GM18526 (cell line): ENCODE data around the gene LAG3.

ENCODE experiments used
- POLR2A ChIP-seq: IDR thresholded peaks from 3 replicates; pipeline ENCODE4 v1.6.1; 2011; ENCODE audit not compliant: insufficient read length; ENCODE audit errors: extremely low read depth

LAG3 gene

DNA sequence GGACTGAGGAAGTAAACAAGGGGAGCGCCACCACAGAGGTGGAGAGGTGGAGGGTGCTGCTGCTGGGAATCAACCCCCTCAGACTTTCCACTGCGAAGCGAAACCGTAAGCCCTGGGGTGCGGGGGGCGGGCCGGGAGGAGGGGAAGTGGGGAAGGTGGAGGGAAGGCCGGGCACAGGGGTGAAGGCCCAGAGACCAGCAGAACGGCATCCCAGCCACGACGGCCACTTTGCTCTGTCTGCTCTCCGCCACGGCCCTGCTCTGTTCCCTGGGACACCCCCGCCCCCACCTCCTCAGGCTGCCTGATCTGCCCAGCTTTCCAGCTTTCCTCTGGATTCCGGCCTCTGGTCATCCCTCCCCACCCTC, at the start of gene LAG3:
Gene LAG3, plus strand, starts transcription at position 190 of the 365 bp plus-strand sequence. CDS start 333 bp downstream, outside the sequence.
- no peak for TF ChIP-seq POLR2A

GRCh38 chr12:6722863-6723262, 49.5 kb upstream of the LAG3 start:
- TF ChIP-seq POLR2A: no peak

DNA sequence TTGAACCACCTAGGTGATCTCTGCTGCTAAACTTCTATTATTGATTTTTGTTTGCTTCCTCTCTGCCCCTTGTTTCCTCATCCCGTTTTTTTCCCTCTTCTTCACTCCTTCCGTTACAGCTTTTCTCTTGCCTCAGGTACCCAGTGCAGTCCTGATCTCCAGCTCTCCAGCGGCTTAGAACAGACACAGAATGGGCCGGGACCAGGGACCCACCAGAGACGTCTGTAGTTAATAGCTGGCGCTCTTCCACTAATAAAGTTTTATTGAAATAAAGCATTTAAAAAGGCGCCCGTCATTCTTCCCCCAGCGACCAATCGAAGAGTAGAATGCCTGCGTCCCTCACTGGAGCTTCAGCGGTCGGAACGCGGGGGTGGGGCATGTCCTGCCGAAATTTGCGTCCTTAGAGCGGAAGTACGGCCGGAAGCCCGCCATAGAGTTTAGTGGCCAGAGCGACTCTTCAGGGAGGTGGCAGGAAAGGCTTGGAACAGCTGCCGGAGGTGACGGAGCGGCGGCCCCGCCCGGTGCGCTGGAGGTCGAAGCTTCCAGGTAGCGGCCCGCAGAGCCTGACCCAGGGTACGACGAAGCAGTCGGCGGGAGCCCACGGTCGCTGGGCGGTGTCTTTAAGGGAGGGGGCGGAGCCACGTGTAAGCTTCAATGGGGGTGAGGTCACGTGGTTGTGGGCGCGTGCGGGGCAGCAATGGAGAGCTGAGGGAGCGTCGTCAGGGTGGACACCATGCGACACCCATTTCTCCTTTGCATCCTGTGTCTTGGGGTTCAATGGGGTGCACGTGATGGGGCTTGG, 48.5 kb upstream of the LAG3 start, which contains the start of gene COPS7A:
Gene COPS7A, plus strand, starts transcription at position 440 of the 802 bp plus-strand sequence. CDS start 611 bp downstream, outside the sequence.
- TF ChIP-seq POLR2A: peak; percentile 71

- TF ChIP-seq POLR2A: no peak
These were observed 47.9 kb upstream of the LAG3 start for GRCh38 chr12:6724409-6724797.

- no peak for TF ChIP-seq POLR2A
These were observed 47.0 kb upstream of the LAG3 start for GRCh38 chr12:6725350-6725749.

- no peak for TF ChIP-seq POLR2A
These were observed 43.1 kb upstream of the LAG3 start for GRCh38 chr12:6729186-6729585.

DNA sequence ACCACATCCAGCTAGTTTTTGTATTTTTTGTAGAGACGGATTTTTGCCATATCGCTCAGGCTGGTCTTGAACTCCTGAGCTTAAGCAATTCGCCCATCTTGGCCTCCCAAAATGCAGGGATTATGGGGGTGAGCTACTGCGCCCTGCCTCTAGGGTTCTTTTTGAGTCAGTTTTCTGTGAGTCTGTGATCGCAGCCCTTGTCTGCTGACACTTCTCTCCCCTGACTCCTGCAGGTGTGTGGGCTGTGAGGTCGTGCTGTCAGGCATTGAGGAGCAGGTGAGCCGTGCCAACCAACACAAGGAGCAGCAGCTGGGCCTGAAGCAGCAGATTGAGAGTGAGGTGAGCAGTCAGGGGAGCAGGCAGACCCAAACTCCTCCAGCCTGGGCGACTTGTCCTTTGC, 42.2 kb upstream of the LAG3 start:
- TF ChIP-seq POLR2A: no peak

- no peak for TF ChIP-seq POLR2A
These were observed 37.6 kb upstream of the LAG3 start for GRCh38 chr12:6734506-6735387.

DNA sequence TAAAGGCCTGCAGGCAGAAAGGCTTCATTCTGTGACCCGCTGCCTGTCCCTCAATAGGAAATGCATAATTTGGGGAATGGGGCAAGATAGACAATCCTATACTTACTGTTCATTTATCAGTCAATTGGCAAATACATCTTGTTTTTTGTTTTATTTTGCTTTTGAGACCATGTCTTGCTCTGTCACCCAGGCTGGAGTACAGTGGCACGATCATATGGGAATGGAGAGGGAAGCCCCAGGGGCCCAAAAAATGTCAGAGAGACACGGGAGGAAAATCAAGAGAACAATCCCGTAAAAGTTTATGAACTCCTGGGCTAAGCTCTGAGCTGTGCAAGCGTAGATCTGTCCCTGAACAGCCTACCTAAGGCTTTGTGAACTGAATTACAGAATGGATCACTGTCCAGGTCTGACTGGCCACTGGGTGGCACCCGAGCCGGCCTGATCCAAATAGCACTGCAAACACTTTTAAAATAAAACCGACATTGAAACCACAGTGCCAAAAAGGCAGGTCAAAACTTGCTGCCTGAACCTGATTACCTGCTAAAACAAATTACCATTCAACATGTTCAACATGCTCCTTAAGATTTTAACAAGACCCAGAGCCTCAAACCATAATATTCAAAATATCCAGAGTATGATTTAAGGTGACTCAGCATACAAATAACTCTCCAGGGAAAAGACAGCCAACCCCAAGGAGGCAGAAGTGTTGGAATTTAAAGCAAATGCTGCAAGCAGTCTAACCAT, 36.7 kb upstream of the LAG3 start:
- TF ChIP-seq POLR2A: no peak

DNA sequence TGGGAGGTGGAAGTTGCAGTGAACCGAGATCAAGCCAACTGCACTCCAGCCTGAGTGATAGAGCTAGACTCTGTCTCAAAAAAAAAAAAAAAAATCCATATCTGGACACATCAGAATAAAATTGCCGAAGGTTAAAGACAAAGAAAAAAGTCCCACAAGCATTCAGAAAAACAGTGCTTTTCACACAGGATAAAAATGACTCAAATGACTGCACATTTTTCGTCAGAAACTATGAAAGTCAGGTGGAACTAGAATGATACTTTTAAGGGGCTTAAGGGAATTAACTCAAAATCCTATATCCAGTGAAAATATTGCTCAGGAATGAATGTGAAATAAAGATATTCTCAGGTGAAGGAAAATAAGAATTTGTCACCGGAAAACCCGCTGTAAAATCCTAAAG, 35.6 kb upstream of the LAG3 start:
- TF ChIP-seq POLR2A: no peak

- no peak for TF ChIP-seq POLR2A
These were observed 29.5 kb upstream of the LAG3 start for GRCh38 chr12:6742834-6743233.

GRCh38 chr12:6745741-6746525, 26.4 kb upstream of the LAG3 start:
- no peak for TF ChIP-seq POLR2A

- TF ChIP-seq POLR2A: no peak
These were observed 25.1 kb upstream of the LAG3 start for GRCh38 chr12:6747216-6747615.

- TF ChIP-seq POLR2A: no peak
These were observed 23.6 kb upstream of the LAG3 start for GRCh38 chr12:6748761-6749160.

- no peak for TF ChIP-seq POLR2A
These were observed 21.8 kb upstream of the LAG3 start for GRCh38 chr12:6750506-6750905.
